Mucosa of gallbladder (tissue), 1 donor: ENCODE results near the gene BCL2L13. TPM values are rescaled to one million over a fixed set of nuclear protein-coding genes. Genes with fewer than 3 reads are reported as not detected.
"Not testable (repeated sequence)": the region's sequence is repeated elsewhere in the genome, so short reads cannot be mapped to it uniquely, and the experiment has no call there.

Experiments
- DNase-seq: peaks from one replicate; pipeline ENCODE4 v3.0.0-alpha.2; 2020; ENCODE audit warnings: low spot score
- total RNA-seq: library from RNA; stranded (reverse); gene quantifications from one replicate; pipeline ENCODE4 v1.2.1, GENCODE V29; 2021
- donor health status: DM: no; HTN: no; CAD: no.

Gene BCL2L13
- total RNA-seq, 1 donor from 2014 or later: 53.9 TPM

- DNase-seq: no peak
Measured at GRCh38 chr22:17694752-17695151, 56.2 kb downstream of the BCL2L13 start.

- no peak for DNase-seq
Measured at GRCh38 chr22:17695986-17696385, 57.4 kb downstream of the BCL2L13 start.

GRCh38 chr22:17697196-17697595 is 58.6 kb downstream of the BCL2L13 start:
- DNase-seq: not testable (repeated sequence)

- not testable (repeated sequence) for DNase-seq
Measured at GRCh38 chr22:17698276-17698675, 59.7 kb downstream of the BCL2L13 start.

GRCh38 chr22:17698948-17699347 is 60.4 kb downstream of the BCL2L13 start:
- DNase-seq: no peak

GRCh38 chr22:17699696-17700340 is 61.3 kb downstream of the BCL2L13 start:
- DNase-seq: no peak

GRCh38 chr22:17700778-17701177 is 62.2 kb downstream of the BCL2L13 start:
- no peak for DNase-seq

GRCh38 chr22:17703811-17704210 is 65.3 kb downstream of the BCL2L13 start:
- DNase-seq: no peak

GRCh38 chr22:17705546-17705945 is 67.0 kb downstream of the BCL2L13 start:
- DNase-seq: no peak

- peak; percentile 70 for DNase-seq
Measured at GRCh38 chr22:17705951-17706900, 67.7 kb downstream of the BCL2L13 start.

GRCh38 chr22:17706947-17707346 is 68.4 kb downstream of the BCL2L13 start:
- DNase-seq: no peak

- no peak for DNase-seq
Measured at GRCh38 chr22:17707526-17707925, 69.0 kb downstream of the BCL2L13 start.

GRCh38 chr22:17710023-17710422 is 71.5 kb downstream of the BCL2L13 start:
- DNase-seq: no peak

- DNase-seq: no peak
Measured at GRCh38 chr22:17712441-17712840, 73.9 kb downstream of the BCL2L13 start.

- DNase-seq: no peak
Measured at GRCh38 chr22:17716529-17716928, 78.0 kb downstream of the BCL2L13 start.

GRCh38 chr22:17717708-17718107 is 79.2 kb downstream of the BCL2L13 start:
- DNase-seq: no peak

- DNase-seq: no peak
Measured at GRCh38 chr22:17719911-17720310, 81.4 kb downstream of the BCL2L13 start.

- DNase-seq: no peak
Measured at GRCh38 chr22:17724241-17724640, 85.7 kb downstream of the BCL2L13 start.

- no peak for DNase-seq
Measured at GRCh38 chr22:17724678-17725499, 86.3 kb downstream of the BCL2L13 start.

- no peak for DNase-seq
Measured at GRCh38 chr22:17725500-17725796, 86.9 kb downstream of the BCL2L13 start.

GRCh38 chr22:17726006-17726927 is 87.7 kb downstream of the BCL2L13 start:
- DNase-seq: no peak
